HepG2 (cell line): ENCODE results near the gene SEMA5B. TPM values are rescaled to one million over a fixed set of nuclear protein-coding genes. Genes with fewer than 3 reads are reported as not detected.

Experiments
- ATAC-seq: fragments of 200-7000 bp; cut with Tn5 transposase; 3 replicates; pipeline ENCODE4 v1.9.1; 2020; ENCODE audit warnings: mild to moderate bottlenecking, moderate library complexity
- BruUV-seq: library from RNA; stranded (reverse); fragments of 400-500 nt; replicated peaks from 2 replicates; lab custom pipeline; 2021; lab: Mats Ljungman, UMichigan
- CTCF ChIA-PET: fragments of 300-600 bp; formaldehyde crosslinking; extraction: SDS; loops from one replicate; lab custom pipeline; 2021; ENCODE audit warnings: low total read pairs, inconsistent platforms, low intra/inter-chr PET ratio; lab: Yijun Ruan, JAX
- POLR2A ChIA-PET: fragments of 350-600 bp; sonication (Branson Sonifier 250); formaldehyde crosslinking; loops from one replicate; lab custom pipeline; 2020; ENCODE audit warnings: antibody characterized with exemption, inconsistent platforms; lab: Yijun Ruan, JAX
- DNase-seq: peaks from one replicate; pipeline ENCODE4 v3.0.0-alpha.2; 2015; ENCODE audit warnings: low spot score
- FAIRE-seq: peaks from 3 replicates; lab custom pipeline; 2011; peaks lifted over from hg19 to GRCh38; lab: Jason Lieb, UNC
- H2AFZ ChIP-seq: one replicate; pipeline ENCODE4 v1.6.1; 2011; ENCODE audit warnings: low read length, inconsistent platforms
- H3K27ac ChIP-seq: fragments of 300-600 bp; 3 replicates; pipeline ENCODE4 v1.8.0; 2011; ENCODE audit warnings: mixed run types, mild to moderate bottlenecking, mixed read lengths, low read length, inconsistent platforms; ENCODE audit not compliant: insufficient read depth; ENCODE audit errors: extremely low read length
- H3K27me3 ChIP-seq, 2 experiments: fragments of 200-600 bp in 1 of 2; 2 replicates in 1 of 2; 3 replicates in 1 of 2; pipeline versions ENCODE4 v1.6.0 to v1.8.0; 2011; ENCODE audit warnings: low read length in 2 of 2, mild to moderate bottlenecking in 2 of 2, moderate library complexity in 2 of 2, inconsistent platforms in 1 of 2; ENCODE audit not compliant: insufficient read depth in 2 of 2, control insufficient read depth in 1 of 2
- H3K36me3 ChIP-seq, 2 experiments: fragments of 200-600 bp in 1 of 2; replicated peaks in 1 of 2; 2 replicates in 1 of 2; 3 replicates in 1 of 2; pipeline versions ENCODE4 v1.5.1 to v1.8.0; 2011; ENCODE audit warnings: low read length in 2 of 2, inconsistent platforms in 1 of 2; ENCODE audit not compliant: insufficient read depth in 2 of 2, control insufficient read depth in 1 of 2
- H3K4me1 ChIP-seq: 2 replicates; pipeline ENCODE4 v1.5.1; 2012; ENCODE audit warnings: low read length, inconsistent platforms; ENCODE audit not compliant: insufficient read depth
- H3K4me2 ChIP-seq: 2 replicates; pipeline ENCODE4 v1.6.0; 2011; ENCODE audit warnings: low read depth, low read length, inconsistent platforms
- H3K4me3 ChIP-seq, 3 experiments: fragments of 200-600 bp in 1 of 3; sonication (generic), shearing (Covaris generic) in 1 of 3; replicated peaks in 1 of 3; 2 replicates each; pipeline ENCODE4 v1.5.1; 2011 to 2016; ENCODE audit warnings: low read length in 3 of 3, inconsistent platforms in 2 of 3, low read depth in 2 of 3, mild to moderate bottlenecking in 2 of 3, control low read depth in 1 of 3, mixed read lengths in 1 of 3; ENCODE audit not compliant: insufficient read depth in 1 of 3
- H3K79me2 ChIP-seq: one replicate; pipeline ENCODE4 v1.6.1; 2011; ENCODE audit warnings: low read length, inconsistent platforms; ENCODE audit not compliant: insufficient read depth
- H3K9ac ChIP-seq: 2 replicates; pipeline ENCODE4 v1.6.0; 2011; ENCODE audit warnings: mild to moderate bottlenecking, low read depth, low read length, inconsistent platforms; ENCODE audit not compliant: insufficient read depth
- H3K9me3 ChIP-seq: 2 replicates; pipeline ENCODE4 v1.5.1; 2012; ENCODE audit warnings: mild to moderate bottlenecking, low read length
- H4K20me1 ChIP-seq: 2 replicates; pipeline ENCODE4 v1.6.0; 2011; ENCODE audit warnings: inconsistent platforms, mild to moderate bottlenecking, low read length, moderate library complexity; ENCODE audit not compliant: insufficient read depth
- GTF2F1 ChIP-seq: fragments of 150-350 bp; IDR thresholded peaks from 2 replicates; pipeline ENCODE4 v1.6.1; 2014; ENCODE audit warnings: low read length
- JDP2 ChIP-seq: sonication (generic); formaldehyde crosslinking; IDR thresholded peaks from 2 replicates; pipeline ENCODE4 v1.8.1; 2022; ENCODE audit warnings: missing genetic modification reagents, borderline replicate concordance
- KAT2B ChIP-seq: fragments of 150-350 bp; IDR thresholded peaks from 2 replicates; pipeline ENCODE4 v1.6.1; 2014; ENCODE audit warnings: low read depth, low read length, borderline replicate concordance
- MYPOP ChIP-seq: sonication (generic); formaldehyde crosslinking; IDR thresholded peaks from 2 replicates; pipeline ENCODE4 v1.8.1; 2023; ENCODE audit warnings: mild to moderate bottlenecking, moderate library complexity, missing genetic modification reagents
- NONO ChIP-seq, 2 experiments: fragments of 450-650 bp in 1 of 2; sonication (generic) in 1 of 2; formaldehyde crosslinking in 1 of 2; IDR thresholded peaks in 1 of 2; conservative IDR thresholded peaks in 1 of 2; 2 replicates each; pipeline versions ENCODE4 v1.6.1 to v1.8.0; 2017 to 2022; ENCODE audit warnings: mild to moderate bottlenecking in 1 of 2, missing genetic modification reagents in 1 of 2, moderate library complexity in 1 of 2
- PCBP1 ChIP-seq: fragments of 200-400 bp; formaldehyde crosslinking; IDR thresholded peaks from 2 replicates; pipeline ENCODE4 v1.6.1; 2017; ENCODE audit warnings: mild to moderate bottlenecking, low read depth, low read length, borderline replicate concordance
- SRSF1 ChIP-seq: fragments of 200-400 bp; formaldehyde crosslinking; optimal IDR thresholded peaks from 2 replicates; pipeline ENCODE3; 2017; ENCODE audit warnings: mild to moderate bottlenecking, low read depth, low read length, moderate library complexity
- ZFP36 ChIP-seq: fragments of 150-350 bp; IDR thresholded peaks from 2 replicates; pipeline ENCODE4 v1.6.1; 2018; ENCODE audit warnings: borderline replicate concordance, low read length, low read depth; ENCODE audit not compliant: partially characterized antibody
- WGBS: methylation state at CpG from one replicate; pipeline ENCODE4 v1.1.6; 2017; ENCODE audit warnings: low lambda C conversion rate; 5-methylcytosine and 5-hydroxymethylcytosine counted together
- in situ Hi-C: cut with HindIII; loops from 2 replicates; pipeline ENCODE4 v1.10.0; 2017; ENCODE audit warnings: low pct_unique_long_range_greater_than_20kb; ENCODE audit not compliant: extremely low pct_ligation_motif_present
- intact Hi-C: fragments of 100-400 bp; cut with micrococcal nuclease; formaldehyde crosslinking; loops from one replicate; pipeline ENCODE4 v1.10.0; 2022; ENCODE audit not compliant: unreplicated experiment
- polyA plus RNA-seq, 8 experiments: library from polyadenylated mRNA; depleted of rRNA in 3 of 8; stranded (reverse) in 7 of 8; unstranded in 1 of 8; fragments of >200 nt; fragmentation: Illumina TruSeq in 4 of 8; extraction: Trizol in 4 of 8; gene quantifications; 2 replicates each; pipeline versions ENCODE4 v1.2.1 to v1.2.3, GENCODE V29; 2011 to 2016; ENCODE audit warnings: low read depth in 4 of 8, missing spikeins in 1 of 8, mixed read lengths in 1 of 8; ENCODE audit not compliant: insufficient read depth in 1 of 8
- total RNA-seq, 5 experiments: library from RNA; depleted of rRNA; stranded (reverse); fragments of >200 nt; fragmentation: Illumina TruSeq; extraction: Trizol; gene quantifications; 2 replicates each; pipeline ENCODE4 v1.2.3, GENCODE V29; 2016; ENCODE audit warnings: low read depth in 1 of 5
- TF ChIP-seq, protein P1 (sequence below): sonication (generic); formaldehyde crosslinking; IDR thresholded peaks from 2 replicates; pipeline ENCODE4 v1.9.0; 2022; ENCODE audit warnings: missing genetic modification reagents, mild to moderate bottlenecking, borderline replicate concordance

The SEMA5B gene
- total and polyA plus RNA-seq, 2 of the 13 experiments (the other 11 are each of a cell fraction or from before 2014, with no cell fraction given), result not detected

DNA sequence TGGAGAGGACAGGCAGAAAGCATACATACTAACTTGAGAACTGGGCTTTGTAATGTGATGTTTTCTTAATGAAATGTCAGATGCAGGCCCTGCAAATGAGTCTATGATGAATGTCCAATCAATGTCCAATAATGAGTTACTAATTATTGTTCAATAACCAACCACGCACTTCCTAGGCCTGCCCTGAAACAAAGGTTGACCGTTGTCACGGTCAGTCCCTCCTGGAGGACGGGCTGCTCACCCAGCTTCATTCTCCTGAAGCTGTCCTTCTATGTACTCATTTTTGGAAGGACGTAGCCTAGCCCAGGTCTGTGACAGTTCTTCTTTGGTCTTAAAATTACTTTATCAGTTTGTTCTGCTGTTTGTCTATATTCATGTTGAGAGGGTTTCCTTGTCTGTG, 30.9 kb upstream of the SEMA5B start:
- DNase-seq (no peak), FAIRE-seq (no peak), ATAC-seq (peak; percentile 38; the same call in 2 of the 3 replicates)
- CTCF ChIA-PET, result no interaction called here
- no peaks in the 10 kb centered on the region for H3K4me1 ChIP-seq
- 18% methylated on average over 4 of the region's 5 CpGs for WGBS
- H3K9ac ChIP-seq, result no peak overlapping the region
- no peak overlapping the region for H3K4me2 ChIP-seq
- TF ChIP-seq KAT2B (no peak), NONO (IDR thresholded peaks at IDR 0.05) (no peak), NONO (CRISPR knock-in tag; conservative IDR thresholded peaks at IDR 0.05) (no peak), GTF2F1 (no peak), ZFP36 (no peak), SRSF1 (no peak), MYPOP (CRISPR knock-in tag) (no peak), JDP2 (CRISPR knock-in tag) (no peak), PCBP1 (no peak)
- TF ChIP-seq, protein P1, sequence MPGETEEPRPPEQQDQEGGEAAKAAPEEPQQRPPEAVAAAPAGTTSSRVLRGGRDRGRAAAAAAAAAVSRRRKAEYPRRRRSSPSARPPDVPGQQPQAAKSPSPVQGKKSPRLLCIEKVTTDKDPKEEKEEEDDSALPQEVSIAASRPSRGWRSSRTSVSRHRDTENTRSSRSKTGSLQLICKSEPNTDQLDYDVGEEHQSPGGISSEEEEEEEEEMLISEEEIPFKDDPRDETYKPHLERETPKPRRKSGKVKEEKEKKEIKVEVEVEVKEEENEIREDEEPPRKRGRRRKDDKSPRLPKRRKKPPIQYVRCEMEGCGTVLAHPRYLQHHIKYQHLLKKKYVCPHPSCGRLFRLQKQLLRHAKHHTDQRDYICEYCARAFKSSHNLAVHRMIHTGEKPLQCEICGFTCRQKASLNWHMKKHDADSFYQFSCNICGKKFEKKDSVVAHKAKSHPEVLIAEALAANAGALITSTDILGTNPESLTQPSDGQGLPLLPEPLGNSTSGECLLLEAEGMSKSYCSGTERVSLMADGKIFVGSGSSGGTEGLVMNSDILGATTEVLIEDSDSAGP (CRISPR knock-in tag), result no peak
- H3K27ac ChIP-seq, result no peak overlapping the region
- H3K9me3 ChIP-seq, result no peaks in the 10 kb centered on the region
- no peaks in the 10 kb centered on the region for H3K36me3 ChIP-seq
- no TSS peak for BruUV-seq
- intact Hi-C loops, result no loop called here
- in situ Hi-C loops, result no loop called here
- no peaks in the 10 kb centered on the region for H3K79me2 ChIP-seq
- H2AFZ ChIP-seq, result no peak overlapping the region
- H3K4me3 ChIP-seq, result no peak overlapping the region
- no peaks in the 10 kb centered on the region for H4K20me1 ChIP-seq
- peaks cover 0 to 28% of the 10 kb centered on the region in 2 experiments; a peak in 4 of 5 replicates for H3K27me3 ChIP-seq
- POLR2A ChIA-PET, result no interaction called here
